Stimulated activated CD4-positive, alpha-beta T cell treated with anti-CD3 and anti-CD28 coated beads, Interleukin-4, amount 100 ng/mL, for 24 hours (primary cell): ENCODE data around the gene PALD1.

Experiments
- DNase-seq: peaks from one replicate; pipeline ENCODE4 v3.0.0-alpha.2; 2020

The PALD1 gene

GRCh38 chr10:70538195-70538520 lies 59.6 kb downstream of the PALD1 start:
- DNase-seq, result no peak

DNA sequence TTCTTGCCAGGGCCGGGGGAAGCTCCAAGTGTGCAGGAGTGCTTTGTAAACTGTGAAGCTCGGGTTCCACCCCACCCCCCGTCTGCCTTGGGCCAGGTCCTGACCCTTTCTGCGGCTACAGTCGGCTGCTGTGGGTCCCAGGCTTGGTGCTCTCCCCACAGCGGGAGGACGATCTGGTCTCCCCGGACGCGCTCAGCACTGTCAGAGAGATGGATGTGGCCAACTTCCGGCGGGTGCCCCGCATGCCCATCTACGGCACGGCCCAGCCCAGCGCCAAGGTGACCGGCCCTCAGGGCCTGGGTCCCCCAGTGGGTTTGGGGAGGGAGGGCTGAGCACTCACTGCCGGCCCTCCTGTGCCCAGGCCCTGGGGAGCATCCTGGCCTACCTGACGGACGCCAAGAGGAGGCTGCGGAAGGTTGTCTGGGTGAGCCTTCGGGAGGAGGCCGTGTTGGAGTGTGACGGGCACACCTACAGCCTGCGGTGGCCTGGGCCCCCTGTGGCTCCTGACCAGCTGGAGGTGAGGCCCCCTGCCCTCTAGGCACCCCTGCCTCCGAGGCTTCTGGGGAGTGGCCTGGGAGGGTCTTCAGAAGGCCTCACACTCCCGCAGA lies 60.3 kb downstream of the PALD1 start:
- DNase-seq, result no peak

- no peak for DNase-seq
Measured at GRCh38 chr10:70539471-70539870, 60.9 kb downstream of the PALD1 start.

GRCh38 chr10:70540089-70540788 lies 61.7 kb downstream of the PALD1 start:
- peak; percentile 17 for DNase-seq

DNA sequence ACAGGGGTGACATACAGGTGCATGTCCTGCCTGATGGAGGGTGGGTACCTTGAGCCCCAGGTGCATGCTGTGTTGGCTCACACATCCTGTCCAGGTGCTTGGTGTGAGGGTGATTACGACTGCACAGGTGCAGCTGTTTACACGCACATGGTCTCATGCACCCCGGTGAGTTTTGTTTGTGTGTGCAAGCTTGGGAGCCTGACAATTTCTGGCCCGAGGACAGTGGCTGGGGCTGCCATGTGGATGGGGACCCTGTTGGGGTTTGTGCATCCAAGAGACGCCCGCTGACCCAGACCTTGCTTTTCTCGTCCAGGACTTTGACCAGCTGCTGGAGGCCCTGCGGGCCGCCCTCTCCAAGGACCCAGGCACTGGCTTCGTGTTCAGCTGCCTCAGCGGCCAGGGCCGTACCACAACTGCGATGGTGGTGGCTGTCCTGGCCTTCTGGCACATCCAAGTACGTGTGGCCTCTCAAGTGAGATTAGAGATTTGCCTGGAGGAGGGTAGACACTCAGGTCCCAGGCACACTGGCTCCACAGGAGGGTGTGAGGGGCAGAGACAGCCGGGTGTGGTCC lies 62.3 kb downstream of the PALD1 start:
- DNase-seq, result no peak

- no peak for DNase-seq
Measured at GRCh38 chr10:70541736-70542564, 63.4 kb downstream of the PALD1 start.

- no peak for DNase-seq
Measured at GRCh38 chr10:70542565-70542938, 64.0 kb downstream of the PALD1 start.

GRCh38 chr10:70543911-70544310 lies 65.3 kb downstream of the PALD1 start:
- no peak for DNase-seq

DNA sequence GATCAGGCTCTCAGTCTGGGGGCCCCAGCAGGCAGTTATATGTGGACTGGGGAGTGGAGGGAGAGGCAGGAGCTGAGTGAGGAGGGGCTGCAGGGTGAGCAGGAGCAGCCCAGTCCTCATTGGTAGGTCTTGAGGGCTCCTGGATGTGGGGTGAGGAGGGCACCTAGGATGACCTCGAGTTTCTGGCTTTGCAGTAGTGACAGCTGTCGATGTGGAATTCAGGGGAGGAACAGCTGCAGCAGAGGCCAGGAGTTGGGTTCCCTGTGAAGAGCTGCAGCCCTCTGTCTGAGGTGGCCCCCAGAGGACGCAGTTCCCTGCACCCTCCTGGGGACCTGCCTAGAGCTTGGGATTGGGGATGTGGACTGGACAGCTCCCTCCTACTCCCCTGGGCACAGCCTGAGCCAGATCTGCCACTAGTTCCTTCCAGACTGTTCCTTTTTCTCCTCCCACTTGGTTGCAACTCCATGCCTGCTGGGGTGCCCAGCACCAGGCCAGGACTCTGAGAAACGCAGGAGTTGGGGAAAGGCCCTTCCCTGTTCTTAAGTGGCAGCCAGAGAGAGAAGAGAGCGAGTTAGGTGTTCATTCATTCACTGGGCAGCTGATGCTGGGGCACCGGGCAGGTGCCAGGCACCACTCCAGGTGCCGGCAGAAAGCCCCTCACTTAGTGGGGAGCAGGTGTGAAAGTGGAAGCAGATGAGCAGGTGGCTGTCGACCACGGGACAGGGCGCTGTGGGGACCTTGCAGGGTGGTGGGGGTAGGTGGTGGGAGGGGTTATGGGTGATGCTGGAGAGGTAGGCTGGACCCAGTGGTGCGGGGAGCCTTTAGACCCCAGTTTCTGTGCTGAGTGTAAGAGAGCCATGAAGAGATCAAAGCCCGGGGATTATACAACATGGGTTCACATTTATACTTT lies 66.1 kb downstream of the PALD1 start:
- DNase-seq, result no peak

DNA sequence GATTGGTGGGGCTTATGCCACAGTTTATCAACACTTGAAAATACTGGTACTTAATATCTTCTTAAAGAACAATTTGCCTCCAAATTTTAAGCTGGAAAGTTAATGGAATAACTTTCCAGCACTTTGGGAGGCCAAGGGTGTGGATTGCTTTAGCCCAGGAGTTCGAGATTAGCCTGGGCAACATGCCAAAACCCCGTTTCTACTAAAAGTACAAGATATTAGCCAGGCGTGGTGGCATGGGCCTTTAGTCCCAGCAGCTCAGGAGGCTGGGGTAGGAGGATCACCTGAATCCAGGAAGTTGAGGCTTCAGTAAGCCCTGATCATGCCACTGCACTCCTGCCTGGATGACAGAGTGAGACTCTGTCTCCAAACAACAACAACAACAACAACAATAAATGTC lies 68.0 kb downstream of the PALD1 start:
- DNase-seq, result no peak

- no peak for DNase-seq
Measured at GRCh38 chr10:70549351-70549961, 70.9 kb downstream of the PALD1 start.

DNA sequence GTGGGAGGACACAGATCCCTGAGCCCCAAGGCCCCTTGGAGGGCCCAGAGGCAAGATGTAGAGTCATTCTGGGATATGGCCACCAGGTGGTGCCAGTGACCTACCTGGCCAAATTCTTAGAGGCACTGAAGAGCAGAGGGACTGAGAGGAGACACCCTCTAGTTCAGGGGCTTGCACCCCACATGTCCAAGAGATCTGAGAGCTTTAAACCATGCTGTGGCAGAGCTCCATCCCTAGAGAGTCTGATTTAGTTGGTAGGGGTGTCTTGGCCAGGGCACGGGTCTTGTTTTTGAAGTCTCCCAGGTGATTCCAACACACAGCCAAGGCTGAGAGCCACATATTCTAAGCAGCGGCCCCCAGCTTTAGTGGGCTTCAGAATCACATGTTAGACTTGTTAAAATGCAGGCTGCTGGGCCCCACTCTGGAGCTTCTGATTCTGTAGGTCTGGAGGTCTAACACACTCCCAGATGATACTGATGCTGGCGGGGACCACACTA lies 71.4 kb downstream of the PALD1 start:
- DNase-seq, result peak; percentile 76

GRCh38 chr10:70550459-70550858 lies 71.9 kb downstream of the PALD1 start:
- no peak for DNase-seq

DNA sequence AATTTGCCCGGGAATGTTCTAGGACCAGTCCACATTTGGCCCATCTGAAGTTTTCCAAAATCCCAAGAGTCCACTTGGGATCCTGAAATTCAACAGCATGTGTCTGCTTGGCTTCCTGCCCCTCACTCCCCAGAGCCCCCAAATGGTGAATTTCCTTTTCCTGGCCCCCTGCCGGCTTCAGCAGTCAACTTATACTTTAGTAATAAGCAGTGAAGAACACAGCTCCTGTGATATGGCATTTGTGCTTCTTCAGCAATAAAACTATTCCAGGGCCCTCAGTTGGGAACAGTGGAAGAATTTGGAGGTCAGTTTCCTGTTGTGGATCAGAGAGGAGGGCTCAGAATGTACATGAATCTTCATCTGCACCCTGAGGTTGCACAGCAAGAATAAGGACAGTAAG lies 72.9 kb downstream of the PALD1 start:
- DNase-seq, result no peak

- no peak for DNase-seq
Measured at GRCh38 chr10:70551971-70552422, 73.4 kb downstream of the PALD1 start.

DNA sequence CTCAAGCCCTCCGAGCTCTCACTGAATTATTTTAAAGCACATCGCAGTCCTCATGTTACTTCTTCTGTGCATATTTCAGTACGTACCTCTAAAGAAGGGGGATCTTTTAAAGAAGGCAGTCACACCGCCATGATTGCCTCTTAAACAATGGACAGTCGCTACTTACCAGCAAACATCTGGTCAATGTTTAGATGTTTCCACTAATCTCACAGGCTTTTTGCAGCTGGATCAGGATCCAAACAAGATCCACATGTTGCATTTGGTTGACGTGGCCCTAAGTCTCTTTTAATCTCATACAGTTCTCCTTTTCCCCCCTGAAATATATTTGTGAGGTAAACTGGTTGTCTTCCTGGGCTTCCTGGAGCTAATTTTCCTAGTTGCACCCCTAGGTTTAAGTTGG lies 74.0 kb downstream of the PALD1 start:
- DNase-seq, result no peak

DNA sequence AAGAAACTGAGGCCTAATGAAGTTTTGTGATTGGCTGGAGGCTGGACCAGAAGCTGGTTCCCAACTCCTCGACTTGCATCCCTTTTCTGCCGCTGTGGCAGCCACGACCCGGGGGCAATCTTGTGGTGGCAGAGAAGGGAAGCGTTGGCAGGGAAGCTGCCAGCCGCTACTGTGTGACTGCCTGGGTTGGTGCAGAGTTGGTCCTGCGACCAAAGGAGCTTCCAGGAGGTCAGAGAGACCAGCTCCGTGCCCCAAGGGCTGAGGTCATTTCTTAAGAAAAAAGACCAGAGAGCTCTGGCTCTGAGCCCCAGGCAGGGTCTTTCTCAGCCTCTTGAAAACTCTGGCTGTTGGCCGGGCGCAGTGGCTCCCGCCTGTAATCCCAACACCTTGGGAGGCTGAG lies 76.8 kb downstream of the PALD1 start:
- no peak for DNase-seq

DNA sequence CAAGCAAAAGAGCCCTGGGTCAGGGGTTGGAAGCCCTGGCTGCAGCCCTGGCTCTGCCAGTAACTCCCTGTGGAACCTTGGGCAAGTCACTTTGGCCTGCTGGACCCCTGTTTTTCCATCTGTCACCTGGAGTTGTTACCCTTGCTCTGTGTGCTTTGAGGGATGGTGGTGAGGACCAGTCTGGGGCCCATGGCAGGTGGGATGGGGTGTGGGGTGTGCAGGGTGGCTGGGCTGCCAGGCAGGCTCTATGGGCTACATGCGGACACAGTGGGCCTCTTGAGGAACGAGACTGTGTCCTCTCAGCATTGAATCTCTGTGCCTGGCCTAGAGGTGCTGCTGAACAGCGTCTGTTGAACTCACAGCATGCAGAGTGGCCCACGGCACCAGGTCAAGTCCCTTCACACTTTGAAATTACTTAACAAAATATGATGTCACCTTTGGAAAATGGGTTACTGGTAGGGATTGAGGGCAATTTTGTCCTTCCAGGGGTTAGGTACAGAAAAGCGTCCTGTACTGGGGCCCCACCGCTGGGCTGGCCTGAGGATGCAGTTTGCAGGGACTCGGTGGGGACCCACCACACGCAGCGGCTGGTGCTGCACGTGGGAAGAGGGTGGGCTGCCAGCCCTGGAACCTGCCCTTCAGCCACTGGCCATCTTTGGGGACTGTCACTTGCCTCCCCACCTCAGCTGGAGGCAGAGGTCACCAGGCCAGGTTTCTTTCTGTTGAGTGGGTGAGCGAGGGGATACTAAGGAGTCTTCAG lies 78.7 kb downstream of the PALD1 start:
- no peak for DNase-seq

- no peak for DNase-seq
Measured at GRCh38 chr10:70557876-70558275, 79.3 kb downstream of the PALD1 start.

DNA sequence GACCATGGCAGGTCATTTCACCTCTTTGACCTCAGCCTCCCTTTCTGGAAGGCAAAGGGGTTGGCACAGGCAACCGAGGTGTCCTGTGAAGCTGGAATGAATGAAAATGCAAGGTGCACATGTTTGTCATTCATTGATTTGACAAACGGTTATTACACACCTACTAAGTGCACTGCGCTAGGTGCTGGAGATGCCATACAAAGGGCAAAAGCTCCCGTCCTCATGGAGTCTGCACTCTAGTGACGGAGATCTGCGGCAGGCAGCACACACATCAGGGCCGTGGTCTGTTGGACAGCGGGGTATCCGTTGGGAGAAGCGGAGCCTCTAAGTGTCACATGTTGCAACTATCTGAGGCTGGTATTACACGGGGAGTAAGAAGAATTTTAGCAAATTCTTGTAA lies 79.7 kb downstream of the PALD1 start:
- no peak for DNase-seq
